Eye (tissue), 1 donor: ENCODE results near the gene MET.

Experiments
- DNase-seq: peaks from one replicate; pipeline ENCODE4 v3.0.0-alpha.2; 2015

Gene MET

GRCh38 chr7:116786791-116787443, 114.9 kb downstream of the MET start:
- DNase-seq: no peak

GRCh38 chr7:116787881-116788280, 115.9 kb downstream of the MET start:
- no peak for DNase-seq

DNA sequence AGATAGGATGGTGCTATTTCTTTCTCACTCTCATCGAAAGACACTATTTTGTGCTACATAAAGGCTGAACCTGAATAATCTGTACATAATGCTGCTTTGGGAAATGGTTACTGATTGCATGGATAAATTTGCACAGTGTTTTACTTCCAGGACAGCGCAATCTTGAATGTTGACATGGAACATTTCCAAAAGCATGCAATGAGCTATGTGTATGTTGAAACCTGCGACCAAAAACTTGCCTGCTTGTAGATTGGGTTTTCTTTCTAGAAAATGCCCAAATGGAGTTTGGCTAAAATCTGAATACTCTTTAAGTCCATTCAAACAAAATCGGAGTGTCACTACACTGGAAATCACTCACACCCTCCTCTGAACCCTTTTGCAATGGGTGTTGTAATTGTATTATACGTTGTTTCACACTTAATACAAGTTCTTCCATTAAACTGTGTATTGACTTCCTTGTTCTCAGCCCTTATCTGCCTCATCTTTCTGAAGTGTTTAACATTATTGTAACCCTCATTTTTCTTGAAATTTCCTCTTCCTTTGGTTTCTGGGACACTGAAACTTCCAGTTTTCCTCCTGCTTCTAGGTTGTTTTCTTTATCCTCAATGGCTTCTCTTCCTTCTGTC, 116.7 kb downstream of the MET start:
- no peak for DNase-seq

DNA sequence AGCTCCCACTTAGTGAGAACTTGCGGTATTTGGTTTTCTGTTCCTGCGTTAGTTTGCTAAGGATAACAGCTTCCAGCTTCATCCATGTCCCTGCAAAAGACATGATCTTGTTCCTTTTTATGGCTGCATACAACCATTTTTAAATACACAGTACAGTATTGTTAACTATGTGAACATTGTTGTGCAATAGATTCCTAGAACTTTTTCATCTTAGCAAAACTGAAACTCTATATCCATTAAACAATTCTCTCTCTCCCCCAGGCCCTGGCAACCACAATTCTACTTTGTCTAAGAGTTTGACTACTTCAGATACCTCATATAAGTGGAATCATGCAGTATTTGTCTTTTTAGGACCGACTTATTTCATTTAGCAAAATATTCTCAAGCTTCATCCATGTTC, 118.0 kb downstream of the MET start:
- no peak for DNase-seq

- DNase-seq: no peak
These were observed 120.8 kb downstream of the MET start for GRCh38 chr7:116792813-116793212.

- no peak for DNase-seq
These were observed 121.9 kb downstream of the MET start for GRCh38 chr7:116793795-116794340.

DNA sequence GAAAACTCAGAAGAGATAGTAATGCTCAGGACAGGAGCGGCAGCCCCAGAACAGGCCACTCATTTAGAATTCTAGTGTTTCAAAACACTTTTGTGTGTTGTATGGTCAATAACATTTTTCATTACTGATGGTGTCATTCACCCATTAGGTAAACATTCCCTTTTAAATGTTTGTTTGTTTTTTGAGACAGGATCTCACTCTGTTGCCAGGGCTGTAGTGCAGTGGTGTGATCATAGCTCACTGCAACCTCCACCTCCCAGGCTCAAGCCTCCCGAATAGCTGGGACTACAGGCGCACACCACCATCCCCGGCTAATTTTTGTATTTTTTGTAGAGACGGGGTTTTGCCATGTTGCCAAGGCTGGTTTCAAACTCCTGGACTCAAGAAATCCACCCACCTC, 124.5 kb downstream of the MET start:
- DNase-seq: no peak

DNA sequence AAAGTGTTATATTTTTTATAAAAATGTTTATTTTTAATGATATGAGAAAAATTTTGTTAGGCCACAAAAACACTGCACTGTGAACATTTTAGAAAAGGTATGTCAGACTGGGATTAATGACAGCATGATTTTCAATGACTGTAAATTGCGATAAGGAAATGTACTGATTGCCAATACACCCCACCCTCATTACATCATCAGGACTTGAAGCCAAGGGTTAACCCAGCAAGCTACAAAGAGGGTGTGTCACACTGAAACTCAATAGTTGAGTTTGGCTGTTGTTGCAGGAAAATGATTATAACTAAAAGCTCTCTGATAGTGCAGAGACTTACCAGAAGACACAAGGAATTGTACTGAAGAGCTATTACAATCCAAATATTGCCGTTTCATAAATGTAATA, 125.6 kb downstream of the MET start:
- DNase-seq: peak; percentile 40

DNA sequence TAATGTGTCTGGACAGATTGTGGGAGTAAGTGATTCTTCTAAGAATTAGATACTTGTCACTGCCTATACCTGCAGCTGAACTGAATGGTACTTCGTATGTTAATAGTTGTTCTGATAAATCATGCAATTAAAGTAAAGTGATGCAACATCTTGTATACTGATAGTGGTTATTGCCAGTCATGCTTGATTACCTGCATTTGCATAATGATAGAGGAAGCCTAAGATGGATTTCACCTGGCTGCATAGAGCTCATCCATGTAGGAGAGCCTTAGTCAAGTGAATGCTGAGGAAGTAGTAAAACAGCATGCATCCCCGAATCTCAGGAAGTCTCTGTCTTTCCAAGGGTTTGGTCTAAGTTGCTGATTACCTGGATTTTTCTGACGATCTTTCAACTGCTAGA, 126.2 kb downstream of the MET start:
- DNase-seq: no peak

- no peak for DNase-seq
These were observed 127.9 kb downstream of the MET start for GRCh38 chr7:116799916-116800315.

DNA sequence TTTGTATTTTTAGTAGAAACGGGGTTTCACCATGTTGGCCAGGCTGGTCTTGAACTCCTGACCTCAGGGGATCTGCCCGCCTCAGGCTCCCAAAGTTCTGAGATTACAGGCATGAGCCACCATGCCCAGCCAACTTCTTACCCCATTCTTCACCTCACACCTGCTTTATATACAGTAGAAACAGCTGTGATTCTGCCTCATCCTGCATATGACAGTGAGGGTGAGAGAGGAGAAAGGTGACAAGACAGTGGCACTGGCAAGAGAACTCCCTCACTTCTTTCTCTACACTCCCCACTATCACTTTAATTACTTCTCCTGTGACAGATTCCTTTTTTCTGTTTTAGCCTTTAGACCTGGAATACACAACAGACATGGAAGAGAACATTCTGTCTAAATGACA, 128.6 kb downstream of the MET start:
- DNase-seq: no peak

GRCh38 chr7:116801092-116801710, 129.2 kb downstream of the MET start:
- DNase-seq: peak; percentile 45

DNA sequence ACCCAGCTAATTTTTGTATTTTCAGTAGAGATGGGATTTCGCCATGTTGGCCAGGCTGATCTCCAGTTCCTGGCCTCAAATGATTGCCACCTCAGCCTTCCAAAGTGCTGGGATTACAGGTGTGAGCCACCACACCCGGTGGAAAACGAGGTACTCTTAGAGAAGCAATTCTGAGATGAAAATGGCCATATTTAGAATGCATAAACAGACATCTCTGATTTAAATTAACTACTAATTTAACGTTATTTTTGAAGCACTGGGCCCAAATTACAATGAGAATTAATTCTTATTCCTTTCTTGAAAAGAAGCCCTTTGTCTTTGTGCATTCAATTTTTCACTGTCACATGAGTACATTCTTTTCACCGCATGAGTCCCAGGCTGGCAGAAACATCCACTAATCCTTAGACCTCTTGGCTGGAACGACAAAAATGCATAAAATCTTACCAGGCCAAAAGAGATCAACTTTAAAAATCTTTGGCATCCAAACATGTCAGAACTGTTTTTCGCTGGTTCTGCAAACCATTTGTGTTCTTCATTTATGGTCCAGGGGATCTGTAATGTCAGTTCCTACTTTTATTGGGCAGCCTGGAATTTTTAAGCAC, 130.2 kb downstream of the MET start:
- DNase-seq: peak; percentile 76

- peak; percentile 75 for DNase-seq
These were observed 130.8 kb downstream of the MET start for GRCh38 chr7:116802746-116803152.

GRCh38 chr7:116804471-116804870, 132.5 kb downstream of the MET start:
- DNase-seq: no peak

GRCh38 chr7:116805100-116805544, 133.1 kb downstream of the MET start:
- peak; percentile 54 for DNase-seq

GRCh38 chr7:116806046-116806944, 134.3 kb downstream of the MET start:
- no peak for DNase-seq

DNA sequence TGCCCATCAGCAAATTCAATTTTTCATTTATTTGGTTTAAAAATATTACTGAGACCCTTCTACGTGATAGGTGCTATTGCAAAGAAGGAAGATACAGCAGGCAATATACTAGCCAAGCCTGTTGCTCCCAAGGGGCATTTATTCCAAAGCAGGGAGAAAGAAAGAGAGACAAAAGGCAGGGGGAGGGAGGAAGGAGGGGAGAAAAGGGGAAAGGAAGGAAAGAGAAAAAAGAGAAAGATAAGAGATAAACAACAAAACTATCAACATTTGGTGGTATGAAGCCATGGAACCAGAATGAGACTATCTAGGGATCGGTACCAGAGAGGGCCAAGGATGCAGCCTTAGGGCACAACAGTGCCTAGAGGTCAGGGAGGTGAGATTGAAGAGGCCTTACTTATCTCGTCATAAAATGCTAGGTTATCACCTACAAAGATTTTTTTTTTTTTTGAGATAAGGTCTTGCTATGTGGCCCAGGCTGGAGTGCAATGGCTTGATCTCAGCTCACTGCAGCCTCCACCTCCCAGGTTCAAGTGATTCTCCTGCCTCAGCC, 135.1 kb downstream of the MET start:
- DNase-seq: no peak

DNA sequence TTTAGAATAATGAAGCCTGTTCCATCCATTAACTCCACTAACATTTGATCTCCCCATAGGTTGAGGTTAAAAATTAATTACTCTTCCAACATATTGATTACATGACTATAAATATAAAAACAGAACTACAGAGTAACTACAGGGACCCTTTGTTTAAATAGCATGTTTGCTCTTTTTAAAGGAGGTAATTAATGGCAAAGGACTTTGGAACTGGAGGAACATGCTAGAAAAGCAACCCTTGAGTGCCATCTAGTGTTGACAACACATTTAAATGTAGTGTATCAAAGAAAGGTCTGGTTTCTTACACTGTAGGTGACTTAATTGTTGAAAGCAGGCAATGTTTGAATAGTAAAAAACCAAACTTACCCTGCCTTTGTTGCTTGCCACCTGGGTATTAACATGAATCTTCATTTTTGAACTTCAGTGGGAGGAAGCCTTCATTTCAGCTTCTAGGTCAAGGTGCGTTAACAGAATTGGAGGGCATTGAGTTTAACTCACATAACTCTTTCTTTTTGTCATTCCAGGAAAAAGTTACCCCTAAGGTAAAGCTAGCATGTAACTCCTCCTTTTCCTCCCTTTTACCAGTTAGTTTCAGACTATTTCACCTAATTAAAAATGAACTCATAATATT, 137.8 kb downstream of the MET start:
- DNase-seq: peak; percentile 92

GRCh38 chr7:116810267-116811116, 138.5 kb downstream of the MET start:
- peak; percentile 45 for DNase-seq

GRCh38 chr7:116811768-116812167, 139.8 kb downstream of the MET start:
- DNase-seq: no peak
